ENCODE measurements around the gene CTBS. TPM values are rescaled to one million over a fixed set of nuclear protein-coding genes. Genes with fewer than 3 reads are reported as not detected.

CTBS gene
- polyA plus RNA-seq, 2 of the 4 experiments (the other 2 are of a cell fraction) = 6.7 to 25.3 TPM

DNA sequence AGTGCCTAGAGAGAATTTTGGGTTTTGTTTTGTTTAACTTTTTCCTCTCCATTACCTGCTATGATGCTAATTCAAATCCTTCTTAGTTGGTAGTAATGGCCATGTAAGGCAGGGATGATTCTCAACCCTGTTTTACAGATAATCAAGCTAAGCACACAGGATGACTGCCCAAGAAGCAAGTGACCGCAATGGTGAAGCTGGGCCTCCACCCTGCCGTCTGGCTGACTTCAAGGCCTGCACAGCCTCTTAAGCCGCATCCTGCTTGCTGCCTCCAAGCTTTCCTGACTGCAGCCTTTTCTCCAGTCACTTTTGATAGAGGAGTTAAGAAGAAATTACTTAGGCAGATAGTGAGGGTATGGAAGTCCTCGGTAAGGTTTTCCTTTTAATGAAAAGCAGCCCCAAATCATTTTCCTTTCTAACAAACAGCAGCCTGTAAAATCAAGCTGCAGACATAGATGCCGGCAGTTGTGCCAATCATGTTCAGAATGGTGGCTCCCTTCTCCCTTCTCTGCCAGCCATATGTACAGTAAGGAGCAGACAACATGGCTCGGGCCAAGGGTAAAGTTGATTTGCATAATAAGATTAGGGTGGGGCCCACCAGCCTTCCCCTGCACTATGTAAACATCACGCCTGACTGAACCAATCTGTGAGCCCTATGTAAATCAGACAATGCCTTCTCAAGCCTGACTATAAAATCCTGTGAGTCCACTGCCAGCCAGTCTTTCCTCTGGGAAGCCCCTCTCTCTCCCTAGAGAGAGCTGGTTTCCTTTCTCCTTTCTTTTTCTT, 8.8 kb upstream of the CTBS start:
- 77% methylated on average over 7 of the region's 7 CpGs for WGBS (ENCODE audit: missing lambda C conversion rate)
- ChIA-PET CTCF (interaction anchor here (1.0 kb wide), 1 partner anchor 10 kb away, joined by 3 read pairs; no protein-coding TSS in a partner anchor), POLR2A (interaction anchor here (0.7 kb wide), 1 partner anchor 9 kb away, joined by 3 read pairs; the partner anchor contains the start of gene CTBS)
- DNase-seq (ENCODE audit: low read depth in 1 of 2, low spot score in 1 of 2) (no peak), FAIRE-seq (no peak), ATAC-seq (no peak)
- H3K9me3 ChIP-seq = no peaks in the 10 kb centered on the region
- H3K27ac ChIP-seq = no peak overlapping the region
- H3K4me3 ChIP-seq = no peak overlapping the region
- TF ChIP-seq, protein P1, sequence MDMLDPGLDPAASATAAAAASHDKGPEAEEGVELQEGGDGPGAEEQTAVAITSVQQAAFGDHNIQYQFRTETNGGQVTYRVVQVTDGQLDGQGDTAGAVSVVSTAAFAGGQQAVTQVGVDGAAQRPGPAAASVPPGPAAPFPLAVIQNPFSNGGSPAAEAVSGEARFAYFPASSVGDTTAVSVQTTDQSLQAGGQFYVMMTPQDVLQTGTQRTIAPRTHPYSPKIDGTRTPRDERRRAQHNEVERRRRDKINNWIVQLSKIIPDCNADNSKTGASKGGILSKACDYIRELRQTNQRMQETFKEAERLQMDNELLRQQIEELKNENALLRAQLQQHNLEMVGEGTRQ (IDR thresholded peaks at IDR 0.05) = no peak
- TF ChIP-seq ZC3H11A (IDR thresholded peaks at IDR 0.05) = no peak
- TF ChIP-seq, protein P2, sequence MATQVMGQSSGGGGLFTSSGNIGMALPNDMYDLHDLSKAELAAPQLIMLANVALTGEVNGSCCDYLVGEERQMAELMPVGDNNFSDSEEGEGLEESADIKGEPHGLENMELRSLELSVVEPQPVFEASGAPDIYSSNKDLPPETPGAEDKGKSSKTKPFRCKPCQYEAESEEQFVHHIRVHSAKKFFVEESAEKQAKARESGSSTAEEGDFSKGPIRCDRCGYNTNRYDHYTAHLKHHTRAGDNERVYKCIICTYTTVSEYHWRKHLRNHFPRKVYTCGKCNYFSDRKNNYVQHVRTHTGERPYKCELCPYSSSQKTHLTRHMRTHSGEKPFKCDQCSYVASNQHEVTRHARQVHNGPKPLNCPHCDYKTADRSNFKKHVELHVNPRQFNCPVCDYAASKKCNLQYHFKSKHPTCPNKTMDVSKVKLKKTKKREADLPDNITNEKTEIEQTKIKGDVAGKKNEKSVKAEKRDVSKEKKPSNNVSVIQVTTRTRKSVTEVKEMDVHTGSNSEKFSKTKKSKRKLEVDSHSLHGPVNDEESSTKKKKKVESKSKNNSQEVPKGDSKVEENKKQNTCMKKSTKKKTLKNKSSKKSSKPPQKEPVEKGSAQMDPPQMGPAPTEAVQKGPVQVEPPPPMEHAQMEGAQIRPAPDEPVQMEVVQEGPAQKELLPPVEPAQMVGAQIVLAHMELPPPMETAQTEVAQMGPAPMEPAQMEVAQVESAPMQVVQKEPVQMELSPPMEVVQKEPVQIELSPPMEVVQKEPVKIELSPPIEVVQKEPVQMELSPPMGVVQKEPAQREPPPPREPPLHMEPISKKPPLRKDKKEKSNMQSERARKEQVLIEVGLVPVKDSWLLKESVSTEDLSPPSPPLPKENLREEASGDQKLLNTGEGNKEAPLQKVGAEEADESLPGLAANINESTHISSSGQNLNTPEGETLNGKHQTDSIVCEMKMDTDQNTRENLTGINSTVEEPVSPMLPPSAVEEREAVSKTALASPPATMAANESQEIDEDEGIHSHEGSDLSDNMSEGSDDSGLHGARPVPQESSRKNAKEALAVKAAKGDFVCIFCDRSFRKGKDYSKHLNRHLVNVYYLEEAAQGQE (IDR thresholded peaks at IDR 0.05) = no peak
- no peak overlapping the region for H3K4me2 ChIP-seq
- H3K4me1 ChIP-seq = no peaks in the 10 kb centered on the region

DNA sequence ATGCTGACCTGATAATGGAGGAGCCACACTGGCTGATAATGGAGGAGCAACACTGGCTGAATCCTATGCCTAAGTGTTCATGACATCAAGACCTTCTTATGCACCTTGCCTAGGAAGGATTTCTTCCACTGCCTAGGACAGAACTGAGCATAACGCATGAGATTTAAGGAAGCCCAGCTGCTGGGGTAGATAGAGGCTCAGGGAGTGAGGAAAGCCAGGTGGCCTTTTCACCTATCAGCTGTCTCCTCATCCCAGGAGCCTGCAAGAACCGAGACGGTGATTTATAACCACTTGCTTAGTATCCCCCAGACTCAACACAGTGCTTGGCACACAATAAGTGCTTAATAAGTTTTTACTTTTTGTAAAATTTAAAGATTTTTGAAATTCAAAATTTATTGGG, 7.4 kb upstream of the CTBS start:
- no peaks in the 10 kb centered on the region for H3K4me1 ChIP-seq
- ATAC-seq (no peak), DNase-seq (ENCODE audit: low read depth in 1 of 2, low spot score in 1 of 2) (no peak), FAIRE-seq (no peak)
- ChIA-PET CTCF (interaction anchor here (0.6 to 1.0 kb wide), 2 partner anchors 52 to 171 kb away, joined by 3 read pairs; no protein-coding TSS in a partner anchor), POLR2A (no interaction called here)
- H3K4me2 ChIP-seq = no peak overlapping the region
- H3K9me3 ChIP-seq = no peaks in the 10 kb centered on the region
- H3K4me3 ChIP-seq = no peak overlapping the region
- TF ChIP-seq EHMT2 (IDR thresholded peaks at IDR 0.05; ENCODE audit: low read depth) (no peak), CBX8 (IDR thresholded peaks at IDR 0.05) (no peak), BHLHE40 (IDR thresholded peaks at IDR 0.05; ENCODE audit: low read depth, low read length) (no peak), RCOR1 (IDR thresholded peaks at IDR 0.05; ENCODE audit: low read depth, low read length) (no peak), ZNF302 (CRISPR knock-in tag; IDR thresholded peaks at IDR 0.05) (no peak), RARB (CRISPR knock-in tag; IDR thresholded peaks at IDR 0.05) (no peak), TFCP2L1 (CRISPR knock-in tag; IDR thresholded peaks at IDR 0.05) (no peak), JUNB (IDR thresholded peaks at IDR 0.05) (no peak)
- TF ChIP-seq, protein P3, sequence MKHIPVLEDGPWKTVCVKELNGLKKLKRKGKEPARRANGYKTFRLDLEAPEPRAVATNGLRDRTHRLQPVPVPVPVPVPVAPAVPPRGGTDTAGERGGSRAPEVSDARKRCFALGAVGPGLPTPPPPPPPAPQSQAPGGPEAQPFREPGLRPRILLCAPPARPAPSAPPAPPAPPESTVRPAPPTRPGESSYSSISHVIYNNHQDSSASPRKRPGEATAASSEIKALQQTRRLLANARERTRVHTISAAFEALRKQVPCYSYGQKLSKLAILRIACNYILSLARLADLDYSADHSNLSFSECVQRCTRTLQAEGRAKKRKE (CRISPR knock-in tag; IDR thresholded peaks at IDR 0.05; ENCODE audit: low read depth) = no peak
- TF ChIP-seq, protein P4, sequence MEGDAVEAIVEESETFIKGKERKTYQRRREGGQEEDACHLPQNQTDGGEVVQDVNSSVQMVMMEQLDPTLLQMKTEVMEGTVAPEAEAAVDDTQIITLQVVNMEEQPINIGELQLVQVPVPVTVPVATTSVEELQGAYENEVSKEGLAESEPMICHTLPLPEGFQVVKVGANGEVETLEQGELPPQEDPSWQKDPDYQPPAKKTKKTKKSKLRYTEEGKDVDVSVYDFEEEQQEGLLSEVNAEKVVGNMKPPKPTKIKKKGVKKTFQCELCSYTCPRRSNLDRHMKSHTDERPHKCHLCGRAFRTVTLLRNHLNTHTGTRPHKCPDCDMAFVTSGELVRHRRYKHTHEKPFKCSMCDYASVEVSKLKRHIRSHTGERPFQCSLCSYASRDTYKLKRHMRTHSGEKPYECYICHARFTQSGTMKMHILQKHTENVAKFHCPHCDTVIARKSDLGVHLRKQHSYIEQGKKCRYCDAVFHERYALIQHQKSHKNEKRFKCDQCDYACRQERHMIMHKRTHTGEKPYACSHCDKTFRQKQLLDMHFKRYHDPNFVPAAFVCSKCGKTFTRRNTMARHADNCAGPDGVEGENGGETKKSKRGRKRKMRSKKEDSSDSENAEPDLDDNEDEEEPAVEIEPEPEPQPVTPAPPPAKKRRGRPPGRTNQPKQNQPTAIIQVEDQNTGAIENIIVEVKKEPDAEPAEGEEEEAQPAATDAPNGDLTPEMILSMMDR (IDR thresholded peaks at IDR 0.05) = no peak
- no peak overlapping the region for H3K27ac ChIP-seq
- 94% methylated on average over 3 of the region's 3 CpGs for WGBS (ENCODE audit: missing lambda C conversion rate)

DNA sequence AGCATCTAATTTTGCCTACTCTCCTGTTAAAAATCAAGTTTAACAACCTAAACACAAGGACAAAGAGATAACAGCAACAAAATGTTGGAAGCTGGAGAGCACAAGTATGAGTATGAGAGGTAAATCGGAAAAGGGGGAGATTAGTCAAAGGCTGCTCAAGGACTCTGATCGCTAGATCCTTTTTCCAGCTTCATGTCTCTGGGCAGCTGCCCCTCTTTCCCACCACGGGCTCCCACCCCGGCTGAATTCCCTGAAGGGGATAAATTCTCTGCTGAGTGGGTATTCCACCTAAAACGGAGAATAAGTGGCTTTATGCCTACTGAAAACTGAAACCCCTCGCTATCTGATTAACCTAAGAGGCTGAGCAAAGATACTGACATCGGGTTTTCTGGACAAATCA, 696 bp upstream of the CTBS start:
- FAIRE-seq (no peak), ATAC-seq (no peak), DNase-seq (ENCODE audit: low read depth in 1 of 2, low spot score in 1 of 2) (no peak)
- Histone ChIP-seq H3K4me1 (peaks cover 6% of the 10 kb centered on the region; the same call in 1 of the 3 replicates), H3K4me2 (peak overlapping the region; percentile 59), H3K9me3 (no peaks in the 10 kb centered on the region), H3K4me3 (peak overlapping the region; percentile 61), H3K27ac (peak overlapping the region in 1 of 2 experiments; percentile 99; a peak in 1 of 6 replicates)
- ChIA-PET CTCF (no interaction called here), POLR2A (interaction anchor here (1.6 kb wide), 1 partner anchor 10 kb away, joined by 3 read pairs; no protein-coding TSS in a partner anchor)
- WGBS (ENCODE audit: missing lambda C conversion rate) = 62% methylated on average over 7 of the region's 7 CpGs
- TF ChIP-seq, protein P5, sequence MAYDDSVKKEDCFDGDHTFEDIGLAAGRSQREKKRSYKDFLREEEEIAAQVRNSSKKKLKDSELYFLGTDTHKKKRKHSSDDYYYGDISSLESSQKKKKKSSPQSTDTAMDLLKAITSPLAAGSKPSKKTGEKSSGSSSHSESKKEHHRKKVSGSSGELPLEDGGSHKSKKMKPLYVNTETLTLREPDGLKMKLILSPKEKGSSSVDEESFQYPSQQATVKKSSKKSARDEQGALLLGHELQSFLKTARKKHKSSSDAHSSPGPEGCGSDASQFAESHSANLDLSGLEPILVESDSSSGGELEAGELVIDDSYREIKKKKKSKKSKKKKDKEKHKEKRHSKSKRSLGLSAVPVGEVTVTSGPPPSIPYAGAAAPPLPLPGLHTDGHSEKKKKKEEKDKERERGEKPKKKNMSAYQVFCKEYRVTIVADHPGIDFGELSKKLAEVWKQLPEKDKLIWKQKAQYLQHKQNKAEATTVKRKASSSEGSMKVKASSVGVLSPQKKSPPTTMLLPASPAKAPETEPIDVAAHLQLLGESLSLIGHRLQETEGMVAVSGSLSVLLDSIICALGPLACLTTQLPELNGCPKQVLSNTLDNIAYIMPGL (CRISPR knock-in tag; IDR thresholded peaks at IDR 0.05; ENCODE audit: borderline replicate concordance) = no peak
- no peak for TF ChIP-seq POLR2A (IDR thresholded peaks at IDR 0.05; ENCODE audit: low read length)
- no peak for TF ChIP-seq EHMT2 (IDR thresholded peaks at IDR 0.05; ENCODE audit: low read depth)
- no peak for TF ChIP-seq EP300 (IDR thresholded peaks at IDR 0.05)
- TF ChIP-seq HEYL (CRISPR knock-in tag; IDR thresholded peaks at IDR 0.05) = no peak
- TF ChIP-seq MAZ (IDR thresholded peaks at IDR 0.05; ENCODE audit: borderline replicate concordance, low read depth, low read length) = no peak
- no peak for TF ChIP-seq FOSL2 (IDR thresholded peaks at IDR 0.05)
- TF ChIP-seq FOSL2 (CRISPR knock-in tag; IDR thresholded peaks at IDR 0.05) = no peak
- no peak for TF ChIP-seq PHF8 (IDR thresholded peaks at IDR 0.05; ENCODE audit: borderline replicate concordance, low read depth)
- no peak for TF ChIP-seq ZFP36 (IDR thresholded peaks at IDR 0.05; ENCODE audit: borderline replicate concordance, partially characterized antibody)
- TF ChIP-seq KDM5A (IDR thresholded peaks at IDR 0.05) = no peak
- no peak for TF ChIP-seq NFE2L2 (conservative IDR thresholded peaks at IDR 0.05; ENCODE audit: low read length)
- no peak for TF ChIP-seq ZC3H11A (IDR thresholded peaks at IDR 0.05)
- TF ChIP-seq EHF (CRISPR knock-in tag; IDR thresholded peaks at IDR 0.05) = no peak

All from A549 (cell line).